DOHH2 (cell line): ENCODE data around the gene AKR1B1.

ENCODE experiments used
- CTCF ChIP-seq: fragments of 200-600 bp; sonication (generic); IDR thresholded peaks from one replicate; pipeline ENCODE4 v1.5.1; 2014; ENCODE audit warnings: antibody characterized with exemption, mild to moderate bottlenecking, low read depth, low read length; ENCODE audit not compliant: poor library complexity, severe bottlenecking
- EZH2phosphoT487 ChIP-seq: fragments of 200-600 bp; sonication (generic); IDR thresholded peaks from 2 replicates; pipeline ENCODE4 v1.6.1; 2017; ENCODE audit warnings: borderline replicate concordance, mild to moderate bottlenecking, antibody characterized with exemption, low read length, moderate library complexity, mixed read lengths

DNA sequence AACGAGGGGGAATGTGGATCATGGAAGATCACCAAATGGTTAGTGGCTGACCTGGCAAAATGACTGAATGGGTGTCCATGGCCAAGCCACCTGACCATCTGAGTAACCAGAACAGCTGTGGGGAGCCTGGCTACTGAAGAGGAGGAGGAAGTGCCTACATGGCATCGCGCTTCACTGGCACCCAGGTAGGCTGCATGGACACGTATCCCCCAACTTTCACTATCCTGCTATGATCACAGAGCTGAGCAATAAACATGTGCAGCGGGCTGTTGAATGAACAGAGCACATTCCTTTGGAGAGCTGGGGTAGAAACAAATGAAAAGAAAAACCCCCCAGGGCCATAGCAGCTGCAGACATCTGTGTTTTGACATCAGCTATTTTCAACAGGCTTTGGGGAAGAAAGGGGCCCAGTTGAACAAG, 6.5 kb downstream of the AKR1B1 start:
- TF ChIP-seq CTCF (no peak), EZH2phosphoT487 (no peak)
